ENCODE results near the gene MIB2.

MIB2 gene

GRCh38 chr1:1626207-1627141 lies 11.2 kb downstream of the MIB2 start:
- no peaks in the 10 kb centered on the region for H3K9me3 Mint-ChIP-seq
- H3K27me3 Mint-ChIP-seq (ENCODE audit: low read depth) = no peaks in the 10 kb centered on the region
- H3K27ac Mint-ChIP-seq = no peak overlapping the region
- no peaks in the 10 kb centered on the region for H3K4me1 Mint-ChIP-seq
- H3K36me3 Mint-ChIP-seq (ENCODE audit: low read depth) = no peaks in the 10 kb centered on the region
- no peak for TF ChIP-seq CTCF (IDR thresholded peaks at IDR 0.05; ENCODE audit: unreplicated experiment in 3 of 3)
- H3K4me3 Mint-ChIP-seq = no peak overlapping the region

GRCh38 chr1:1627261-1627828 lies 12.0 kb downstream of the MIB2 start:
- TF ChIP-seq CTCF (IDR thresholded peaks at IDR 0.05; ENCODE audit: unreplicated experiment in 3 of 3) = no peak
- Mint-ChIP-seq H3K4me3 (no peak overlapping the region), H3K4me1 (no peaks in the 10 kb centered on the region), H3K9me3 (no peaks in the 10 kb centered on the region), H3K36me3 (ENCODE audit: low read depth) (no peaks in the 10 kb centered on the region), H3K27me3 (ENCODE audit: low read depth) (no peaks in the 10 kb centered on the region), H3K27ac (no peak overlapping the region)

- no peaks in the 10 kb centered on the region for H3K27me3 Mint-ChIP-seq (ENCODE audit: low read depth)
- no peak overlapping the region for H3K4me3 Mint-ChIP-seq
- no peaks in the 10 kb centered on the region for H3K36me3 Mint-ChIP-seq (ENCODE audit: low read depth)
- no peaks in the 10 kb centered on the region for H3K9me3 Mint-ChIP-seq
- TF ChIP-seq CTCF (IDR thresholded peaks at IDR 0.05; ENCODE audit: unreplicated experiment in 3 of 3) = no peak
- no peak overlapping the region for H3K27ac Mint-ChIP-seq
- H3K4me1 Mint-ChIP-seq = no peaks in the 10 kb centered on the region
Measured at GRCh38 chr1:1627829-1628753, 12.8 kb downstream of the MIB2 start.

- H3K27me3 Mint-ChIP-seq (ENCODE audit: low read depth) = no peaks in the 10 kb centered on the region
- H3K9me3 Mint-ChIP-seq = no peaks in the 10 kb centered on the region
- no peak for TF ChIP-seq CTCF (IDR thresholded peaks at IDR 0.05; ENCODE audit: unreplicated experiment in 3 of 3)
- H3K4me3 Mint-ChIP-seq = no peak overlapping the region
- no peaks in the 10 kb centered on the region for H3K36me3 Mint-ChIP-seq (ENCODE audit: low read depth)
- H3K27ac Mint-ChIP-seq = no peak overlapping the region
- no peaks in the 10 kb centered on the region for H3K4me1 Mint-ChIP-seq
Measured at GRCh38 chr1:1628754-1629429, 13.6 kb downstream of the MIB2 start.

GRCh38 chr1:1629430-1630190 lies 14.3 kb downstream of the MIB2 start:
- no peak for TF ChIP-seq CTCF (IDR thresholded peaks at IDR 0.05; ENCODE audit: unreplicated experiment in 3 of 3)
- no peaks in the 10 kb centered on the region for H3K9me3 Mint-ChIP-seq
- H3K4me1 Mint-ChIP-seq = no peaks in the 10 kb centered on the region
- H3K36me3 Mint-ChIP-seq (ENCODE audit: low read depth) = no peaks in the 10 kb centered on the region
- H3K27ac Mint-ChIP-seq = no peak overlapping the region
- H3K27me3 Mint-ChIP-seq (ENCODE audit: low read depth) = no peaks in the 10 kb centered on the region
- peak overlapping the region in 1 of 3 experiments; percentile 56 for H3K4me3 Mint-ChIP-seq
